GM12872 (cell line): ENCODE data around the gene TAF1A.

Experiments
- CTCF ChIP-seq: IDR thresholded peaks from 3 replicates; pipeline ENCODE4 v1.5.1; 2011; ENCODE audit warnings: low read depth, mild to moderate bottlenecking, low read length, moderate library complexity; ENCODE audit not compliant: insufficient read depth

TAF1A gene

DNA sequence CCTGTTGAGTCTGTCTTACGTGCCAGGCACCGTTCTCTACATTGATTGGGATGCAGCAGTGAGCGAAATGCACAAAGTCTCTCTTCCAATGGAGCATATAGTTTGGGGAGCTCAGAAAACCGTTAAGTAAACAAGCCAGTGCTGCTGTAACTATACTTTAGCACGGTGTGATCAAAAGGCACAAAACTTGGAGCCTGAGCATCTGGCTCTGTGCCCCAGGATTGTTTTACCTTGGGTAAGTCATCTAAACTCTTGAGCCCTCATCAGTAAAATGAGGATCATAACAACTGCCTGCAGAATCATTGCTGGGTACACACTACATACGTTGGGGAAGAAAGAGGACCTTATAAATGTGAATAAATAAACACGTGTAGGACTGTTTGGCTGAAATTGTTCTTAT lies 43.6 kb downstream of the TAF1A start:
- TF ChIP-seq CTCF, result no peak

DNA sequence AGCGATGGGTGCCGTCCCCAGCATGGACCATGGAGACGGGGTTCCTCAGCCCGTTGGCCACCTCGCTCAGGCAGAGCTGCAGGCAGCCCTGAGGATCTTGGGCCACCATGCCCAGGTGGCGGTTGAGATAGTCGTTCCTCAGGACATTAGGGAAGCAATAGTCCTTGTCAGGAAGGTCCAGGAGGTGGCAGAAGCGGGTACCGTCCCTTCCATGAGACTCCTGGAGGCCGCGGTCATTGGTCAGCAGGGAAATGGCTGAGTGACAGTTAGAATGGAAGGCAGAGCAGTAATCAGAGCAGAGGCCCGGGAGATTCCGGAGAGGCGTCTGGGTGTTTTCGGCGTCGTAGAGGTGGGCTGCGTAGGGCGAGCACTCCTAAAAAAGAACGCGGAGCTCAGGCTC lies 45.9 kb downstream of the TAF1A start:
- no peak for TF ChIP-seq CTCF

DNA sequence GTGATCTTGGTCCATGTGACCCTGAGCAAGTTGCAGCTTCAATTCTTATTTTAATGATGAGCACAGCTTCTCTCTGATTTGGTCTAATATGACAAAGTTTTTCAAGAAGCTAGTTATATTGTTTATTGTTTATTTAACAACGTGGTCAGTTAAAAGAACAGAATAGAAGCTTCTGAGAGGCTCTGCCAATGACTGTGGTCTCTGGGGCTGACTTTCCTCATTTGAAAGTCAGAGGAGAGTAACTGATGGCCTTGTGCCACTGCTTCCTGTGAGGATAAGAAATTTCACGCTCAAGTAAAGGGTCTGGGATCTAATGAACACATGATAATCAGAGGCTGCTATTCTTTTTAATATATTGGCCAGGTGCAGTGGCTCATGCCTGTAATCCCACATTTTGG lies 49.1 kb downstream of the TAF1A start:
- TF ChIP-seq CTCF, result no peak

- no peak for TF ChIP-seq CTCF
Measured at GRCh38 chr1:222539951-222540597, 49.7 kb downstream of the TAF1A start.

DNA sequence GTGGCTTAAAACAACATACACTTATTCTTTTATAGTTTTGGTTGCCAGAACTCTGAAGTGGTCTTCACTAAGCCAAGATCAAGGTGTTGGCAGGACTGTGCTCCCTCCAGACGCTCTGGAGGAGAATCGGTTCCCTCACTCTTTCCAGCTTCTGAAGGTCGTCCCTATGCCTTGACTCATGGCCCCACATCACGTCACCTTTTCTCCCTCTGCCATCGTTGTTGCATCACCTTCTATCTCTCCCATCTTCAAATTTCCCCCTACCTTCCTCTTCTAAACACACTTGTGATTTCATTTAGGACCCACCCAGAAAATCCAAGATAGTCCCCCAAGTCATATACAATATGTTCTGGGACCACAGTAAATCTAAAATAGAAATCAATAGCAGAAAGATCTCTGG lies 54.3 kb downstream of the TAF1A start:
- TF ChIP-seq CTCF, result no peak

DNA sequence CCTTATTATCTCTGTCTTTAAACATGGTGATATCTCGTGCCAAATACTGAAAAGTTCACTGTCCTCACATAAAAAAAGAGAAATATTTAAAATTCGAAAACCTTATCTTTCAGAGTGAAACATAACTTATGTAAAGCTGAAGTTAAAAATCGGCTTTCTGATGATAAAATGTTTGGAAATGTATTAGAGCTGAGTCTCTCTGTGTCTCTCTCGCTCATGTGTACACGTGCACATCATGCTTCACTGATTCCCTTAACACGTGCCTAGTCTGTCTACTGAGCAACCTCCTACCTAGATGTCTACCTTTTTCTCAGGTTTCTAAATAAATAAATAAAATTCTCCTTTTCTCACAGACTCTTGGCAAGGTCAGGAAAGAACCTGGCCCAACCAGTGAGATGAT lies 58.9 kb downstream of the TAF1A start:
- no peak for TF ChIP-seq CTCF

DNA sequence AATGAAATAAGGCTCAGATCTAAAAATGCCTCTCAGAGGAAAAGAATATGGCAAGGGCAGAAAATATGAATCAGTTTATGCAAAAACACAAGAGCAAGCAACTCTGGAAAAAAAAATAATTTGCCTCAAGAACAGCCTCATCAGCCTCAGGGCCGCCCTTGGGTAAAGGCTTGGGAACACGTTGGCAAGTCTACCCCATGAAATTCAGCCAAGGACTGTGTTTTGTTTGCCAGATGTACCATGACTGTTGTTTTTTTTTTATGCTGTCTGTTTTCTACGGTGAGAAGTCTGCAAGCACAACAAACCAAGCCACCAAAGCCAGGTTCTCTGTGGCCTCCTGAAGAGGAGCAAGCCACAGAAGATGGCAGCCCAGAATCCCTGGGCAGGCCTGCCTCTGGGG lies 59.8 kb downstream of the TAF1A start:
- TF ChIP-seq CTCF, result no peak

DNA sequence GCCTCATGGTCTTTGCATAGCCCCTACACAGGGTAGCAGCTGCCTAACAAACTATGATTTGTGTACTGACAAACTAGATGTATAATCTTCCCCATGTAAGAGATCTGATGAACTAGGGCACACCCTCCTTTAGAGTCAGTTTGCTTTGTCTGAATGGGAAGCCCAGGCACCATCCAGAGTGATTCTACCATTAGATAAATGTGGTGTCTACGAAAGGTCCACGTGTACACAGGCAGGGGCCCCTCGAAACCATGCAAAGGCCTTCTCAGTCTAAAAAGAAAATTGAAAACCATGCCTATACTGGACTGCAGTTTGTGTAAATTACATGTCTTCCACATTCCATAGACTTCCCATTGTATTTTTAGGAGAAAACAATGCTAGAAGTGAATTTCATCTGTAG lies 60.6 kb downstream of the TAF1A start:
- no peak for TF ChIP-seq CTCF
